ENCODE results near the gene MISP.

MISP gene

DNA sequence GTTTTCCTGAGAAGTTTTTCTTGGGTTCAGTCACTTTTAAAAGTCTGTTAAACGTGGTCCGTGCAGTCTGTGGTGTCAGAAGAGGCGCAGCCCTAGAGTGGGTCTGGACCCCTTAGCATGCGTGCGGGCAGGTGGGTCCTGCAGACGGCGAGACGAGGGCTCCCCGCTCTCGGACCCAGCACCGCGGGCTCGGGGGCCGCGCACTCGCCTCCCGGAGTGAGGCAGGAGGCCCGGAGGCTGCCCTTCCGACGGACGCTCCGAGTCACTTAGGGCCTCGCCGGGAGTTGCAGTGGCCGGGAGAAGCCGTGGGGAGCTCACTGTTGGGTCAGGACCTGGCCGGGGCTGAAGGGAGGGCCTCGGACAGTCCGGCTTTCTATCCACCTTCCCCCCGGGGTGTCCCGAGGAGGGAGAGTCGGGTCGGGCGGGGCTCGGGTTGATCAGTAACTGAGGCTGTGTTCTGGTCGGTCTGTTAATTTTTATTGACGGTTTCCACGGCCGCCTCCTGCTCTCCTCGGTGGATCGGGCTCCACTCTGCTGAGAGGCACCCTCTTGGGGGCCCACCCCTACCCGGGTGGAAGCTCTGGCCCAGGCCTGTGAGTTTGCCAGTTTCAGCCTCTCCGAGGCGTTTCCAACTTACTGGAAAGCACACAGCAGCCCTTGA, 47.6 kb downstream of the MISP start:
- no peak for DNase-seq

DNA sequence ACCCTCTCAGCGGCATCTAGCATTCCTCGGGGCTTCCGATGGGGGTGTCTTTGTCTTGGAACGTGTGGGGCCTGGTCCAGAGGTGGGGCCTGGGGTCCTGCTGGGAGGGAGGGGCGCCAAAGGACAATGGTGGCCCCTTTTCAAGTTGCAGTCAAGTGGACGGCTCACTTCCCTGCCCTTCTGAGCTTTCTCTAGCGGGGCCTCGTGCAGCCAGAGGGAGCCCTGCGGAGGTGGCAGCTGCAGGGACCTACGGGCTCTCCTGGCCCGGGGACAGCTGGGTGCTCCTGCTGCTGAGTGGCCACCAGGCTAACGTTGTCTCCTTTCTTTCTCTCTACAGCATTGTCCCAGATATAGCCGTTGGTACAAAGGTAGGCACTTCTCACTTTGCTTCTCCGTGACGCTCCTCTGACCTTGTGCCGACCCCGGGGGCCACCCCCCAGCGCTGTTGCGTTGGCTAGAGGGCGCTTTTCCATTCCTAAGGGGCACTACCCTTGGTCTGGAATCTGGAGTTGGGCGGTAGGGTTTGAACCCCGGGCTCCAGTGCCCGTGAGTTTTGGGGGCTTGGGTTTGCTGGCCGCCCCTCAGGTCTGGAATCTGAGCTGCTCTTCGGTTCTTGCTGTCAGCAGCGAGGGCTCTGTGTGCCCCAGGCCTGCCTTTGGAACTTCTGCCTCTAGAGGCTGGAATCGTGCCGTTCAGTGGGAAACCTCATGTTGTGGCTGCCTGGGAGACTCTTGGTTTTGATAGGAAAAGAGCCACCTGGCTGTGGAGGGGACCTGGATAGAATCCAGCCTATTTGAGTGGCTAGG, 48.4 kb downstream of the MISP start:
- DNase-seq: no peak

DNA sequence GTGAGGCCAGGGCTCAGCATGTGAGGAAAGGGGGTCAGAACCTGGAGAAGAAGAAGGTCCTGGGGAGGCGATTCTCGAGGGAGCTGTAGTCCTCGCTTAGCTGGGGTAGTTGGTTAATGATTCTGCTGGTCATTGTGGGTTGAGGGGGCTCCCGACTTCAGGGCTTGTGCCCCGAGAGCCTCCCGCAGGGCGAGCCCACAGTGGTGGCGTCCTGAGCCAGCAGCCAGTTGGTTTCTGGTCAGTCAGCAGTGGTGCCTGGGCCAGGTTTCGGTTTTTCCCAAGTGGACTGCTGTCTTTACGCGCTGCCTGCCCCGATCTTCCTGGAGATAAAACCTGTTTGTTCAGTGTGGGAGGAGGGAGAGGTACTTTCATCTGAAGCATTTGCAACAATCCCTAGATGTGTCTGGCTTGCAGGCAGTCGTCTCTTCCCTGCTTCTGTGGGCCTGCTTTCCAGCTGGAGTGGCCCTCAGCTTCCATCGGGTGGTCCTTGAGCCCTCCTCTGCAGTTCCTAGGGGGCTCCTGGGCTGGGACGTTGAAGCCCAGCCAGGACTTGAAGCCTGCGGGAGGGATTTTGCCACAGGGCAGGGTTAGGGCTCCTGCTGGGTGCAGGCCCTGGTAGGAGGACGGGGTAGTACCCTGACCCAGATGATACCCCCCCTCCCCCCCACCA, 49.6 kb downstream of the MISP start:
- no peak for DNase-seq

DNA sequence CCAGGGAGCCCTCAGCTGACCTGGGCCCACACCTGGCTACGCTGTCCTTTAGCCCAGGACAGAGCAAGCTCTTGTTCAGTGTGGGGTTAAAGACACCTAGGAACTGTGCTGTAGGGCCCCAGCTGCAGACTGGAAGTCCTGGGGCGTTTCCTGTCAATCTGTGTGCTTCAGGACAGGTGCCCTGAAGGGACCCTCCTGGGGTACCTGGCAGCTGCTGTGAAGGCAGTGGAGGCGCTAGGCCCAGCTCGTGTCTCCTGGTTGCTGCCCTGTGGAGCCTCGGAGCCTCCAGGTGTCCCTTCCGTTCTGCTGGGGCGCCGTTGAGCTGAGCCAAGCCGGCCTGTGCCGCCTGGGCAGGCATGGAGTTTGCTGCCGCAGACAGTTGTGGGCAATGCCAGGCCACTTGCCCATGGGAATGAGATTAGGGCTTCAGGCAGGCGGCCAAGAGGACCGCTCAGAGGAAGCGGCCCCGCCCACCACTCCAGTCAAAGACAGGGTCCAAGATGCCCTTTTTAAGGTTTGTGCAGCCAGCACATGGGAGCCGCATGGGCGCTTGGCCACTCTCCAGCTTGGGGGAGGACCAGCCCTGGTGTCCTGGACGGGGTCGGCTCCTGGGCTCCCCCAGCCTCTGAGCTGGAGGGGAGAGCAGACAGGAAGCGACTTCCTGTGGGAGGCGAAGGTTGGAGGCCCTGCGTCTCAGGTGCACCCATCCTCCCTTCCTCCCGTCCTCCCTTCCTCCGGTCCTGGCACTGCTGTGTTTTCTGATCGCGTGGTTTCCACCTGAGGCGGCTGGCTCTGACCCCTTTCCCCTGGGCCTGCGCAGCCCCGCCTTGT, 50.3 kb downstream of the MISP start:
- DNase-seq: no peak

DNA sequence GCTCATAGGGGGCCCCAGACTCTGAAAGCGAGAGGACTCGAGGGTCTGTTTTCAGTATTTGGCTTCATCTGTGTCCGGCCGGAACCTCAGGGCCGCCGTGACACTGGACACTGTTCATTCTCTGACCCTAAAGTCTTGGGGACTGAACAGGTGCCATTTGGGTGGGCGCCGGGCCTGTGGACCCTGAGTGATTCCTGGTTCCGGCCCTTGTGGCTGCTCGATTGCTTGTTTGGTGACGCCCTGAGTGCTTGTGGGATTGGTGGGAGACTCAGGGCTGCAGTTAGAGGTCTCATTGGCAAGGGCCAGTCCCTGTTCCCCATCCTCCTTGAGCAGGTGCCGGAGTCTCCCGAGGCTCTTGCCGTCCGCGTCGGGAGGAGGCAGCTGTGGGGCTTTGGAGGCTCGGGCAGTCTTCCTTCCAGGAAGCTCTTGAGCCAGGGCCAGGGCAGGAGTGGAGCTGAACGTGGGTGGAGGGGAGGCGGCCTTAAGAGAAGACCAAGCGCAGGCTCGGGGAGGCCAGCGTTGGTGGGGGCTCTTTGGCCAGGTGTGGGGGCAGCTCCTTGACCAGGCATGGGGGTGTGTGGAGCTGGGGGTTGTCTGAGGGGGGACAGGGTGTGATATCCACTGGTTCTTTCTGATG, 51.1 kb downstream of the MISP start:
- no peak for DNase-seq

DNA sequence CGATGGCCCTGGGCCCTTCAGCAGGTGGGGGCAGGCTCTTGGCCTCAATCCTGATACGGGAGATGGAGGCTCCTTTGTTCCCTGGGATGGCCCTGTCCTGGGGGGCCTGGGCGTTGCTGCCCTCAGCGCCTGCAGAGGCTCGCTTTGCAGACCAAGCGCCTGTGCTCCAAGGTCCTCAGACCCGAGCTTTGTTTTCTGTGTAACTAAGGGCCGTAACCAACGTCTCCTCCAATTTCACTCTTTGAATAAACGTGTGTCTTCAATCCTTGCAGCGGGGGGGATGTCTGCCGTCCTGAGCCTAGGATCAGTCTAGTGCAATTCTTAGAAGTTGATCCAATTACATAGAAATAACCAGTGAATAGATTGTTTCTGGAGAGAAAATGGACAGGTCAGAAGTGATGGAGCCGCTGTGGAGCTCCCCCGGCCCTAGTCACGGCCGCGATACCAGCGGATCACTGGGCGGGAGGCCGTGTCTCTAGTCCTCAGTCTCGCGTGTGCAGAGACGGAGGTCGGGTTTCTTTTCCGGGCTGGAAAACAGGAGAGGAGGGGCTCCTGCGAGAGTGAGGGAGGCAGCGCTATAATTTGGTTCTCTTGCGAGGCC, 51.7 kb downstream of the MISP start:
- DNase-seq: no peak

DNA sequence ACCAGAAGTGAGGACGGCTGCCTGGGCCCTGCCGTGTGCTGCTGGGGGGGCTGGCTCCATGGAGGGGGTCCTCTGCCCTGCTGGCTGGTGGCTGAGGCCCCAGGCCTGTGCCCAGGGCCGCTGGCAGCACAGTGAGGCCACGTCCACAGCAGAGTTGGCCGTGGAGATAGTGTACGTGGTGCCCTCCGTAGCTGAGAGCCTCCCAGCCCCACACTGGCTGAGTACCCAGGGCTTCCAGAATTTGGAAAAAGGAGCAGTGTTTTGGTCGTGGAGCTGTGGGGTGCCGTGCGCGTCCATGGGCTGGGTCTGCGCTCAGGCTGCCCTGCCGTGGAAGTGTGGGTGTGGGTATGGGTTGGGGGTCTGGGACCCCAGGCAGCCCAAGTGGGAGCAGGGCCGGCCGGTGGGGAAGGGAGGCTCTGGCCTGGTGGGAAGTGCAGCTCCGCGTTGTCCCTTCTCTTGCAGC, 52.2 kb downstream of the MISP start:
- no peak for DNase-seq

DNA sequence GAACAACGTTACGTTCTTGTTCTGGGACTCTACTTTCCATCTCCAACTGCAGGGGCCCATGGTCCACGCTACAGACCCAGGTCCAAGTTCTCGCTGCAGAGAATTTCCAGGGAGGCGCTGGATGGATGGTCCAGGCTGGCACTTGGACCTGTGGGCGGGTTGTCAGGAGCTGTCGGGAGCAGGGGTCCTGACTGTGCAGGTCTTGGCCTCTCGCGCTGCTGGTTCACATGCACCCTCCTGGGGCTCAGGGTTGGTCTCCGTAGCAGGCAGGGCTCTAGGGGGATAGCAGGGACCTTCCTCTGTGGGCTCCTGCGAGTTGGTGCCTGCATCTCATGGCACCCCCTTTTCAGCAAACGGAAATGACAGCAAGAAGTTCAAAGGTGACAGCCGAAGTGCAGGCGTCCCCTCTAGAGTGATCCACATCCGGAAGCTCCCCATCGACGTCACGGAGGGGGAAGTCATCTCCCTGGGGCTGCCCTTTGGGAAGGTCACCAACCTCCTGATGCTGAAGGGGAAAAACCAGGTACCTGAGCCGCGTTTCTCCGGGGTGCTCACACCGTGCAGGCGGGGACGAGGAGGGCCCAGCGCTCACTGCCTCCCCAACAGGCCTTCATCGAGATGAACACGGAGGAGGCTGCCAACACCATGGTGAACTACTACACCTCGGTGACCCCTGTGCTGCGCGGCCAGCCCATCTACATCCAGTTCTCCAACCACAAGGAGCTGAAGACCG, 52.9 kb downstream of the MISP start:
- no peak for DNase-seq

DNA sequence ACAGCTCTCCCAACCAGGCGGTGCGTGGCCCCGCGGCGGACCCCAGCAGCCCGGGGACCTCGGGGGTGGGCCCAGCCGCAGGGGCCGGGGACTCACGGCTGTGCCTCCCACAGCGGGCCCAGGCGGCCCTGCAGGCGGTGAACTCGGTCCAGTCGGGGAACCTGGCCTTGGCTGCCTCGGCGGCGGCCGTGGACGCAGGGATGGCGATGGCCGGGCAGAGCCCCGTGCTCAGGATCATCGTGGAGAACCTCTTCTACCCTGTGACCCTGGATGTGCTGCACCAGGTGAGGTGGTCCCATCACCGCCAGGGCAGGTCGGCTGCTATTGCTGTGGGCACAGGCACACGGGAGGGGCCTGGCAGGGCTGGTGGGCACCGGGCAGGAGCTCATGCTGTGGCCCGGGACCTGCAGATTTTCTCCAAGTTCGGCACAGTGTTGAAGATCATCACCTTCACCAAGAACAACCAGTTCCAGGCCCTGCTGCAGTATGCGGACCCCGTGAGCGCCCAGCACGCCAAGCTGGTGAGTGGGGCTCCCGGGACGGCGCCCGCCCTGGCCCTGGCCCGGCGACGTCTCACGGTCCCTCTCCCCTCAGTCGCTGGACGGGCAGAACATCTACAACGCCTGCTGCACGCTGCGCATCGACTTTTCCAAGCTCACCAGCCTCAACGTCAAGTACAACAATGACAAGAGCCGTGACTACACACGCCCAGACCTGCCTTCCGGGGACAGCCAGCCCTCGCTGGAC, 53.7 kb downstream of the MISP start:
- DNase-seq: no peak

DNA sequence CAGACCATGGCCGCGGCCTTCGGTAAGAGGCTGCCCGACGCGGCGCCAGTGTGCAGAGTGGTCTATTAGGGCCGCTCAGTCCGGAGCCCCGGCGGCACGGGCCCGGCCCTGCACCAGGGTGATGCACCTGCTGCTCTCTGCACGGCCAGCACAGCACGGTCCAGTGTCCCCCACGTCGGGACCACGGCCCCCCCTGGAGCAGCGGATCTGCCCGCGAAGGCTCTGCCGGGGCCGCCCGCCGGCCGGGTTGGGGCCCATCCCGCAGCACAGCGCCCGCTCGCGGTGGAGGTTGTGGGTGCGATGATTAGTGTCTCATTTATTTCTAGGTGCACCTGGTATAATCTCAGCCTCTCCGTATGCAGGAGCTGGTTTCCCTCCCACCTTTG, 54.2 kb downstream of the MISP start:
- no peak for DNase-seq

DNA sequence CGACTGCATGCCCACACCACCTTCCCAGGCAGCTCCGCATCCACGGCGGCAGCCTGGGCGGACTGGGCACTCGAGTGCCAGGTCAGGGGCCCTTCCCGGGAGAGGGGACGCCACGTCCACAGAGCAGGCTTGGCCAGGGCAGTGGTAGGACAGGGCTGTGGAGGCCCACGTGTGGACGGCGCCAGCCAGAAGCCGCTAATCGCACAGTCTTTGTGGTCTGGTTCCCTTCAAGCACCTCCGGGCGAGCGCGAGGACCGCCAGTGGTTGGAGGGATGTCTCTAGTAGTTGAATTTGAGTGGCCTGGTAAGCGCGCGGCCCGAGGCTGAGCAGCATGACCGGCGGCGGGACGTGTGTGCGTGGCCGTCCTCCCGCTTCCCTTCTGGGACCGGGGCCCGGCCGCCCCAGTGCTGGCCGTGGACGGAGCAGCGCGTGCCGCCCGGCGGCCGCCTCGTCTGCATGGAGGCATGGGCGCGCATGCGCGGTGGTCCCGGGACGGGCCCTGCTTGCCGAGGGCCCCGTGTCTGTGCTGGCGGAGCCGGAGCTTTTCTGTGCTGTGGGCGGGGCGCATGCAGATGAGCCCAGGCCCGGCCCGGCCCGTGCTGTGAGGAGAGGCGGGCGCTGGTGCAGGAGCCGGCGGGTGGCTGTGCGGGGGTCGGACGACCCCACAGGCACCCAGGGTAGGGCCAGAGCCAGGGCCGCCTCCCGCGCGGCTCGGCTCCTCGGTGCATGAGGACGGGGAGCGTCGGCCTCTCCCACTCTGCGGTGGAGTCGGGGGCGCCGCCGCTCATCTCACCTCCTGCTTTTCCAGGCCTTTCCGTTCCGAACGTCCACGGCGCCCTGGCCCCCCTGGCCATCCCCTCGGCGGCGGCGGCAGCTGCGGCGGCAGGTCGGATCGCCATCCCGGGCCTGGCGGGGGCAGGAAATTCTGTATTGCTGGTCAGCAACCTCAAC, 55.0 kb downstream of the MISP start:
- no peak for DNase-seq

DNA sequence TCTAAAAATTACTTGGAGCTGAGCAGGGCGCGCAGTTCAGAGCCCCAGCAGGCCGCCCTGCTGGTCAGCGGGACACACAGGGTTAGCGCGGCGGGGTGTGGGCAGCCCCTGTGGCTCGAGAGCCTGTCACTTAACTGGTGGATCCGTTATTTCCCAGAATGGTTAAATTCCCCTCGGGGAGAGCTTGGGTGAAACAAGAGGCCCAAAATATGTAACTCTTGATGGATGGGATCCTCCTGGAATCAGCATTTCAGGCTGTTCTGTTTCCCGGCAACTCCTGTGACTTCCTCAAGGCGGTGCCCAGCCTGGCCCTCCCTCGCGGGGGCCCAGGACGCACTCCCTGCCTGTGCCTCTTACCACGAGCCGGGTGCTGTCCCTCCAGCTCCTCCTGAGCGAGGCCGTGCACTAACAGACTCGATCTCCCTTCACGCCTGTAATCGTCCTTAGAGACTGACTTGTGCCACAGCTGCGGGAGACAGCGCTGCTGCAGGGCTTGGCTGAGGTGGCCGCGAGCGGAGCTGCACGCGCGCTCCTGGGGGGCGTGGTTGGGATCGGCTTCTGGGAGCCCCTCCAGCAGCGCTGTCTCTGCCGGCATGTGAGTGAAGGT, 56.0 kb downstream of the MISP start:
- DNase-seq: no peak

DNA sequence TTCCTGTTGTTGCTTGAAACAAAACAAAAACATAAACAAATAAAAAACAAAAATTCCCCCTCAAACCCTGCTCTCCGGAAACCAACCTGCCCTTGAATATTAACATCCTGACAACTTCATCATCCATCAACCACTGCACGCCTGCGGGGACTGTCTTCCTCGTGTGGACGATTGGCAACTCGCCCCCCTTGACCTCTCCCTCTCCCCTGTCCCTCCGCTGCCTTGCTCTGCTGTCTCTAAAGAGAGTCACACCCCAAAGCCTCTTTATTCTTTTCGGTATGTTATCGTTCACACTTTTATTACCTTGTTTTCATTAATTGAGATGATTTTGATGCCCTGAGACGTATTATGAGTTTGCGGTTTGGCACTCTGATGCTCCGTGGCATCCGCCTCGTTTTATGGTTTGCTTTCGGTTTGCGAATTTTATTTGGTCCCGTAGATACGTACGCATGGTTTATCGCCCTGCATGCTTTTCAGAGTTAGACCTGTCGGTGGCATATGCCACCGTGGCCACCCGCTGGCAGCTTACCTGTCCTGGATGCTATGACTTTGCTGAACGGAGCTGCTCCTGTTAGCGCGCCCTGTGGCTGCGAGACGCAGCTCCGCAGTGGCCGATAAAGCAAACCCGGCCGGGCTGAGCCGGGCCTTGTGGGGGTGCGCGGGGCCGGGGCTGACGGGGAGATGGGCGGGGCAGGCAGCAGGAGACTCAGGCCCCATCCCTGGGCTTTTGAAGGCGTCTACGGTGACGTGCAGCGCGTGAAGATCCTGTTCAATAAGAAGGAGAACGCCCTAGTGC, 56.9 kb downstream of the MISP start:
- DNase-seq: no peak

DNA sequence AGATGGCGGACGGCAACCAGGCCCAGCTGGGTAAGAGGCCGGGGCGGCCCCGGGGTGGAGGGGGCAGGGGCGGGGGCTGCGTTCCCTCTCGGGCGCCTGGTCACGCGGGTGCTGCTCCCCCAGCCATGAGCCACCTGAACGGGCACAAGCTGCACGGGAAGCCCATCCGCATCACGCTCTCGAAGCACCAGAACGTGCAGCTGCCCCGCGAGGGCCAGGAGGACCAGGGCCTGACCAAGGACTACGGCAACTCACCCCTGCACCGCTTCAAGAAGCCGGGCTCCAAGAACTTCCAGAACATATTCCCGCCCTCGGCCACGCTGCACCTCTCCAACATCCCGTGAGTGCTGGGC, 57.5 kb downstream of the MISP start:
- no peak for DNase-seq

DNA sequence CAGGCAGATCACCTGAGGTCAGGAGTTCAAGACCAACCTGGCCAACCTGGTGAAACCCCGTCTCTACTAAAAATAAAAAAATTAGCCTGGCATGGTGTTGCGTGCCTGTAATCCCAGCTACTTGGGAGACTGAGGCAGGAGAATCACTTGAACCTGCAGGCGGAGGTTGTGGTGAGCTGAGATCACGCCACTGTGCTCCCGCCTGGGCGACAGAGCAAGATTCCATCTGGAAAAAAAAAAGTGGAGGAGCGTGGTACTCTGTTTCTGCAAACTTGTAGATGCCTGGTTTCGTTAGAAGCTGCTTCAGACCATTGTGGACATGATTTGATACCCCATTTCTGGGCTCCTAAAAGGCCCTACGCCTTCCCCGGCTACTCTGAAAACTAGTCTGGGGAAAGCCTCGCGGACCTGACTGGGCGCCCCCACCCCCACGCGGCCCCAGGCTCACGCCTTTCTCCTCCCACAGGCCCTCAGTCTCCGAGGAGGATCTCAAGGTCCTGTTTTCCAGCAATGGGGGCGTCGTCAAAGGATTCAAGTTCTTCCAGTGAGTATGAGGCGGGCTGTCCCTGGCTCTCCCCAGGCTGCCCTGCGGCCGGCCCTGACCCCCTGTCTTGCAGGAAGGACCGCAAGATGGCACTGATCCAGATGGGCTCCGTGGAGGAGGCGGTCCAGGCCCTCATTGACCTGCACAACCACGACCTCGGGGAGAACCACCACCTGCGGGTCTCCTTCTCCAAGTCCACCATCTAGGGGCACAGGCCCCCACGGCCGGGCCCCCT, 59.4 kb downstream of the MISP start:
- DNase-seq: no peak

DNA sequence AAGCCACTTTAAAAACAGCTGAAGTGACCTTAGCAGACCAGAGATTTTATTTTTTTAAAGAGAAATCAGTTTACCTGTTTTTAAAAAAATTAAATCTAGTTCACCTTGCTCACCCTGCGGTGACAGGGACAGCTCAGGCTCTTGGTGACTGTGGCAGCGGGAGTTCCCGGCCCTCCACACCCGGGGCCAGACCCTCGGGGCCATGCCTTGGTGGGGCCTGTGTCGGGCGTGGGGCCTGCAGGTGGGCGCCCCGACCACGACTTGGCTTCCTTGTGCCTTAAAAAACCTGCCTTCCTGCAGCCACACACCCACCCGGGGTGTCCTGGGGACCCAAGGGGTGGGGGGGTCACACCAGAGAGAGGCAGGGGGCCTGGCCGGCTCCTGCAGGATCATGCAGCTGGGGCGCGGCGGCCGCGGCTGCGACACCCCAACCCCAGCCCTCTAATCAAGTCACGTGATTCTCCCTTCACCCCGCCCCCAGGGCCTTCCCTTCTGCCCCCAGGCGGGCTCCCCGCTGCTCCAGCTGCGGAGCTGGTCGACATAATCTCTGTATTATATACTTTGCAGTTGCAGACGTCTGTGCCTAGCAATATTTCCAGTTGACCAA, 60.1 kb downstream of the MISP start:
- no peak for DNase-seq

DNA sequence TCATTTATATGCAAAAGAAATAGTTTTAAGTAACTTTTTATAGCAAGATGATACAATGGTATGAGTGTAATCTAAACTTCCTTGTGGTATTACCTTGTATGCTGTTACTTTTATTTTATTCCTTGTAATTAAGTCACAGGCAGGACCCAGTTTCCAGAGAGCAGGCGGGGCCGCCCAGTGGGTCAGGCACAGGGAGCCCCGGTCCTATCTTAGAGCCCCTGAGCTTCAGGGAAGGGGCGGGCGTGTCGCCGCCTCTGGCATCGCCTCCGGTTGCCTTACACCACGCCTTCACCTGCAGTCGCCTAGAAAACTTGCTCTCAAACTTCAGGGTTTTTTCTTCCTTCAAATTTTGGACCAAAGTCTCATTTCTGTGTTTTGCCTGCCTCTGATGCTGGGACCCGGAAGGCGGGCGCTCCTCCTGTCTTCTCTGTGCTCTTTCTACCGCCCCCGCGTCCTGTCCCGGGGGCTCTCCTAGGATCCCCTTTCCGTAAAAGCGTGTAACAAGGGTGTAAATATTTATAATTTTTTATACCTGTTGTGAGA, 60.7 kb downstream of the MISP start:
- DNase-seq: no peak
